Testis (tissue), 2 donors: ENCODE data around the gene TFB1M.

Experiments
- POLR2A ChIP-seq: fragments of 450-650 bp; IDR thresholded peaks from one replicate; pipeline ENCODE4 v1.6.1; 2017; ENCODE audit warnings: antibody characterized with exemption, mild to moderate bottlenecking, moderate library complexity
- TF ChIP-seq, protein P1 (sequence below), 3 experiments: fragments of 450-650 bp in 2 of 3; fragments of 200-600 bp in 1 of 3; sonication (generic) in 1 of 3; IDR thresholded peaks; one replicate each; pipeline ENCODE4 v1.5.1; 2016 to 2019; ENCODE audit warnings: antibody characterized with exemption in 3 of 3, mild to moderate bottlenecking in 2 of 3, moderate library complexity in 1 of 3

DNA sequence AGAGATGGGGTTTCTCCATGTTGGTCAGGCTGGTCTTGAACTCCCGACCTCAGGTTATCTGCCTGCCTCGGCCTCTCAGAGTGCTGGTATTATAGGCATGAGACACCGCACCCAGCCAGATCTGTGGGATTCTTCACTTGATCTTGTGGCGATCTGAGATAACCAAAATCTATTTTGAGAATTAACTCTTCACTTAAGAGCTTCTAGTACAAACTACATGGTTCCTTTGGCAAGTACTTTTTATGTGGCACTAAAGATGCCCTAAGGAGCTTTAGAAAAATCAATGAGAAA is 37.8 kb upstream of the TFB1M start:
- TF ChIP-seq, protein P1, sequence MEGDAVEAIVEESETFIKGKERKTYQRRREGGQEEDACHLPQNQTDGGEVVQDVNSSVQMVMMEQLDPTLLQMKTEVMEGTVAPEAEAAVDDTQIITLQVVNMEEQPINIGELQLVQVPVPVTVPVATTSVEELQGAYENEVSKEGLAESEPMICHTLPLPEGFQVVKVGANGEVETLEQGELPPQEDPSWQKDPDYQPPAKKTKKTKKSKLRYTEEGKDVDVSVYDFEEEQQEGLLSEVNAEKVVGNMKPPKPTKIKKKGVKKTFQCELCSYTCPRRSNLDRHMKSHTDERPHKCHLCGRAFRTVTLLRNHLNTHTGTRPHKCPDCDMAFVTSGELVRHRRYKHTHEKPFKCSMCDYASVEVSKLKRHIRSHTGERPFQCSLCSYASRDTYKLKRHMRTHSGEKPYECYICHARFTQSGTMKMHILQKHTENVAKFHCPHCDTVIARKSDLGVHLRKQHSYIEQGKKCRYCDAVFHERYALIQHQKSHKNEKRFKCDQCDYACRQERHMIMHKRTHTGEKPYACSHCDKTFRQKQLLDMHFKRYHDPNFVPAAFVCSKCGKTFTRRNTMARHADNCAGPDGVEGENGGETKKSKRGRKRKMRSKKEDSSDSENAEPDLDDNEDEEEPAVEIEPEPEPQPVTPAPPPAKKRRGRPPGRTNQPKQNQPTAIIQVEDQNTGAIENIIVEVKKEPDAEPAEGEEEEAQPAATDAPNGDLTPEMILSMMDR (IDR thresholded peaks at IDR 0.05): no peak
- no peak for TF ChIP-seq POLR2A
